ENCODE measurements around the gene BRD7.

- TF ChIP-seq SPI1 (IDR thresholded peaks at IDR 0.05; ENCODE audit: borderline replicate concordance, low read depth) (no peak), CTCF (IDR thresholded peaks at IDR 0.05; ENCODE audit: insufficient read depth, low read length) (no peak)
These were observed 89.3 kb downstream of the BRD7 start for GRCh38 chr16:50279504-50279865.

Data from HL-60 (cell line).